NT2/D1 (cell line): Measurements from ENCODE around the gene GSTM4.

Experiments
- DNase-seq: peaks from one replicate; pipeline ENCODE4 v3.0.0-alpha.2; 2011; ENCODE audit warnings: low read depth, low spot score
- H3K27me3 ChIP-seq: 2 replicates; pipeline ENCODE4 v1.6.0; 2011; ENCODE audit warnings: mild to moderate bottlenecking; ENCODE audit not compliant: insufficient read length, insufficient read depth
- H3K36me3 ChIP-seq: 2 replicates; pipeline ENCODE4 v1.6.1; 2011; ENCODE audit warnings: mild to moderate bottlenecking, low read length, mixed read lengths; ENCODE audit not compliant: insufficient read depth, insufficient read length
- H3K4me1 ChIP-seq: 2 replicates; pipeline ENCODE4 v1.5.1; 2011; ENCODE audit not compliant: insufficient read depth, insufficient read length
- H3K4me3 ChIP-seq: 2 replicates; pipeline ENCODE4 v1.5.1; 2011; ENCODE audit warnings: low read depth; ENCODE audit not compliant: insufficient read length
- H3K9ac ChIP-seq: 2 replicates; pipeline ENCODE4 v1.6.0; 2011; ENCODE audit warnings: low read depth; ENCODE audit not compliant: insufficient read length
- H3K9me3 ChIP-seq: 2 replicates; pipeline ENCODE4 v1.5.1; 2011; ENCODE audit warnings: mild to moderate bottlenecking, low read length; ENCODE audit not compliant: insufficient read depth
- SUZ12 ChIP-seq: IDR thresholded peaks from 2 replicates; pipeline ENCODE4 v1.6.1; 2011; ENCODE audit not compliant: insufficient read length, insufficient read depth; ENCODE audit errors: extremely low read depth
- YY1 ChIP-seq: IDR thresholded peaks from 2 replicates; pipeline ENCODE4 v1.6.1; 2011; ENCODE audit not compliant: insufficient read length, insufficient read depth
- ZNF274 ChIP-seq: IDR thresholded peaks from 2 replicates; pipeline ENCODE4 v1.6.1; 2011; ENCODE audit warnings: mild to moderate bottlenecking, low read depth, low read length

GSTM4 gene

DNA sequence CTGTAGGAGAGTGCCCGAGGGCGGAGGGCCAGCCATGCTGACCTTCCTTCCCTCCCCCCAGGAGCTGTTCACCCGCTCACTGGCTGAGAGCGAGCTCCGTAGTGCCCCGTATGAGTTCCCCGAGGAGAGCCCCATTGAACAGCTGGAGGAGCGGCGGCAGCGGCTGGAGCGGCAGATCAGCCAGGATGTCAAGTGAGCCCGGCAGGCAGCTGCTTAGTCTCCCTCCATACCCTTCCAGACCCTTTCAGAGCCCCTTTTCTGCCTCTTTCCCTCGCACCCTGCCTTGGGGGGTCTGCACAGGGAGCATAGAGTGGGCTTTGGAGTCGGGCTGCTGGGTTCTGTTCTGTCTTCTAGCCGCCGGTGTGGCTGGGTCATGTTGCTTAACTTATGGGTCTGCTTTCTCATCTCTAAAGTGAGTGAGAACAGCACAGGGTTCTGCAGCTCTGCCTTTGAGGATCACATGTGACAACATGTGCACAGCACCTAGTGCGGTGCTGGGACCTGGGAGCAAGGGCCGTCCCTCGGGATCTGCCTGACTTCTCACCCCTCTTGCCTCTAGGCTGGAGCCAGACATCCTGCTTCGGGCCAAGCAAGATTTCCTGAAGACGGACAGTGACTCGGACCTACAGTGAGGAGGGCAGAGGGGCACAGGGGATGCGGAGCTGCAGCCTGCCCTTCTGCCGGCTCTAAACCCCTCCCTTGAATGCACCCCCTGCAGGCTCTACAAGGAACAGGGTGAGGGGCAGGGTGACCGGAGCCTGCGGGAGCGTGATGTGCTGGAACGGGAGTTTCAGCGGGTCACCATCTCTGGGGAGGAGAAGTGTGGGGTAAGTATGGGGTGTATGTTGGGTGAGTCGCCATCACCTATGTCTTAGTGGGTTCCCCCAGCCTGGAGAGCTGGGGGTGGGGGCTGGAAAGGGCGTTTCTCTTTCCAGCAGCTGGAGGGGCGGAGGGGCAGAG, 30.0 kb upstream of the GSTM4 start:
- Histone ChIP-seq H3K4me3 (no peak overlapping the region), H3K27me3 (no peaks in the 10 kb centered on the region), H3K36me3 (peaks cover 75% of the 10 kb centered on the region), H3K9me3 (no peaks in the 10 kb centered on the region), H3K4me1 (peaks cover 39% of the 10 kb centered on the region), H3K9ac (no peak overlapping the region)
- DNase-seq: no peak
- TF ChIP-seq YY1 (no peak), ZNF274 (no peak), SUZ12 (no peak)

DNA sequence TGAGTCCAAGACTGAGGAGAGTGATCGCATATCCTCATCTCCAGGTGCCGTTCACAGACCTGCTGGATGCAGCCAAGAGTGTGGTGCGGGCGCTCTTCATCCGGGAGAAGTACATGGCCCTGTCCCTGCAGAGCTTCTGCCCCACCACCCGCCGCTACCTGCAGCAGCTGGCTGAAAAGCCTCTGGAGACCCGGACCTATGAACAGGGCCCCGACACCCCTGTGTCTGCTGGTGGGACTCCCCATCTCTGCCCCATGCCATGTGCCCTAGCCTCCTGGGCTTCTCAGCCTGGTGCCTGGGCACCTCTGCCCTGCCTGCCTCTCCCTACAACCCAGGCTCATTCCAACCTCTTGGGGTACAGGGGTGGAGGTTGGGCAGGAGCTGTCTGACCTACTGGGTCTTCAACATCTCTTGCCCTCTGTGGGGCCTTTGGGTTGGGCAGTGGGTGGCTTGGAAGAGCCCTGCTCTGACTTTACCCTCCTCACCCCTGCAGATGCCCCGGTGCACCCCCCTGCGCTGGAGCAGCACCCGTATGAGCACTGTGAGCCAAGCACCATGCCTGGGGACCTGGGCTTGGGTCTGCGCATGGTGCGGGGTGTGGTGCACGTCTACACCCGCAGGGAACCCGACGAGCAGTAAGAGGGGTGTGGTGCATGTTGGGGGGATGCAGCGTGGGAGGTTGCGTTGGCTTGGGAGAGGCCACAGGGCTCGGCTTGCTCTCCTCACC, 29.1 kb upstream of the GSTM4 start:
- H3K9me3 ChIP-seq: no peaks in the 10 kb centered on the region
- DNase-seq: no peak
- H3K9ac ChIP-seq: no peak overlapping the region
- H3K36me3 ChIP-seq: peaks cover 79% of the 10 kb centered on the region
- no peak overlapping the region for H3K4me3 ChIP-seq
- H3K4me1 ChIP-seq: peaks cover 39% of the 10 kb centered on the region
- no peak for TF ChIP-seq YY1
- no peak for TF ChIP-seq ZNF274
- TF ChIP-seq SUZ12: no peak
- no peaks in the 10 kb centered on the region for H3K27me3 ChIP-seq

DNA sequence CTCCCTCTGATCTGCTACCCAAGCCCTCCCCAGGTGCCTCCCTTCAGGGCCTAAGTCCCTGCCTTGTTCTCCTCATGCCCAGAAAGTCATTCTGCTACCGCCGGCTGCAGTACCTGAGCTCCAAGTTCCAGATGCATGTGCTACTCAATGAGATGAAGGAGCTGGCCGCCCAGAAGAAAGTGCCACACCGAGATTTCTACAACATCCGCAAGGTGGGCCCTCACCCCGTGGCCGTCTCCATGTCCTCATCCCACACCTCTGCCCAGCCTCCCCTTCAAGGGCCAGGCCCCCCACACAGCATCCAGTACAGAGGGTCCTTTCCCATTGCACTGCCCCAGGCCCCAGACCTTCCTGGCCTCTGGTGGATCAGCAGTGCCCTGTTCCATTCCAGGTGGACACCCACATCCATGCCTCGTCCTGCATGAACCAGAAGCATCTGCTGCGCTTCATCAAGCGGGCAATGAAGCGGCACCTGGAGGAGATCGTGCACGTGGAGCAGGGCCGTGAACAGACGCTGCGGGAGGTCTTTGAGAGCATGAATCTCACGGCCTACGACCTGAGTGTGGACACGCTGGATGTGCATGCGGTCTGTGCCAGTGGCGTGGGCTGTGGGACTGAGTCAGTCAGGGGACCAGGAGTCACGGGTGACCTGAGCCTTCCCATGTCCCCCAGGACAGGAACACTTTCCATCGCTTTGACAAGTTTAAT, 28.1 kb upstream of the GSTM4 start:
- Histone ChIP-seq H3K36me3 (peaks cover 79% of the 10 kb centered on the region), H3K4me1 (peaks cover 35% of the 10 kb centered on the region), H3K4me3 (no peak overlapping the region), H3K27me3 (no peaks in the 10 kb centered on the region), H3K9me3 (no peaks in the 10 kb centered on the region), H3K9ac (no peak overlapping the region)
- DNase-seq: no peak
- TF ChIP-seq ZNF274: no peak
- TF ChIP-seq YY1: no peak

DNA sequence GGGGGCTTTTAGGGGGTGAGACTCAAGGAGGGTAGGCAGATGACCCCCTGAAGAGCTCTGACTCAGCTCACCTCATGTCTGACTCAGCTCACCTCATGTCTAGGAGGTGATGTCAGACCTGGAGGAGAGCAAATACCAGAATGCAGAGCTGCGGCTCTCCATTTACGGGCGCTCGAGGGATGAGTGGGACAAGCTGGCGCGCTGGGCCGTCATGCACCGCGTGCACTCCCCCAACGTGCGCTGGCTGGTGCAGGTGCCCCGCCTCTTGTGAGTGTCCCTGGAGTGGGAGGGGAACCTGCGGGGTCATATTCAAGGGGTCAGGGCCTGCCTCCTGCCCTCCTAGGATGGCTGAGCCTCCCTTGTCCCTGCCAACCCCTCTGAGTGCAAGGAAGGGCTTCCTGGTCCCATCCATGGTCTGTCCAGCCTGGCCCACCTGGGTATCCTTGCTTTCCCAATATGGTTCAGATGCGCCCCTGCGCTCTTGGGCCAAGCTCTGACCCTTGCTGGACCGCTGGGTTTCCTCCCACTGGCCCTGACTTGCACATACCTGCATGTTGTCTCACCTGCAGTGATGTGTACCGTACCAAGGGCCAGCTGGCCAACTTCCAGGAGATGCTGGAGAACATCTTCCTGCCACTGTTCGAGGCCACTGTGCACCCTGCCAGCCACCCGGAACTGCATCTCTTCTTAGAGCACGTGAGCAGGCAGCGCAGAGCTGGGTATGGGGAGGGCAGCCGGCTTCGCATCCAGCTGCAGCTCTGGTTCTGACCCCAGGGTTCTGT, 27.2 kb upstream of the GSTM4 start:
- no peak for DNase-seq
- Histone ChIP-seq H3K4me3 (no peak overlapping the region), H3K36me3 (peaks cover 77% of the 10 kb centered on the region), H3K9me3 (no peaks in the 10 kb centered on the region), H3K9ac (no peak overlapping the region), H3K27me3 (no peaks in the 10 kb centered on the region), H3K4me1 (peaks cover 29% of the 10 kb centered on the region)
- TF ChIP-seq SUZ12 (no peak), YY1 (no peak), ZNF274 (no peak)

DNA sequence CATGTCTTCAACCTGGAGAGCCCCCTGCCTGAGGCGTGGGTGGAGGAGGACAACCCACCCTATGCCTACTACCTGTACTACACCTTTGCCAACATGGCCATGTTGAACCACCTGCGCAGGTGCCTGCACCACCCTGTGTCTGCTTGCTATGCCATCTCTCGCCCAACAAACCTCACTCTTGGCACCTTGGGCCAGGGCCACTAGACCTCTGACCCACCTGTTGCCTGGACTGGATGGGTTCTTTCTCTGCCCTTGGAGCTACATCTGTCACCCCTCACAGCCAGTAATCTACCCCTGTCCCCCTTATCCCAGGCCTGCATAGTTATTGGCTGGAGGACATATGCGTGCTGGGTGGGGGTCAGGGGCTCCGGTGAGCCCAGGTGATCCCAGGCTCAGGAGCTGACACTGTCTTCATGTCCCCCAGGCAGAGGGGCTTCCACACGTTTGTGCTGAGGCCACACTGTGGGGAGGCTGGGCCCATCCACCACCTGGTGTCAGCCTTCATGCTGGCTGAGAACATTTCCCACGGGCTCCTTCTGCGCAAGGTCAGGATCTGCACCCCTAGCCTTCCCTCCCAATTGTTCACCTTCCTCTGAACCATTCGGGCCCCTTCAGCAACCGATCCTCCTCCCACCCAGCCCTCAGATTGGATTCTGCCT, 26.4 kb upstream of the GSTM4 start:
- H3K4me3 ChIP-seq: no peak overlapping the region
- peaks cover 22% of the 10 kb centered on the region for H3K4me1 ChIP-seq
- peaks cover 77% of the 10 kb centered on the region for H3K36me3 ChIP-seq
- H3K9ac ChIP-seq: no peak overlapping the region
- no peaks in the 10 kb centered on the region for H3K27me3 ChIP-seq
- no peak for TF ChIP-seq ZNF274
- TF ChIP-seq YY1: no peak
- no peak for TF ChIP-seq SUZ12
- no peaks in the 10 kb centered on the region for H3K9me3 ChIP-seq
- no peak for DNase-seq
